OCI-LY3 (cell line): ENCODE measurements around the gene DNAH14.

Experiments used
- H2AFZ ChIP-seq: fragments of 200-600, 300-600 bp; shearing (Covaris generic); 2 replicates; pipeline ENCODE4 v1.6.0; 2014; ENCODE audit warnings: antibody characterized with exemption, low read depth, low read length
- H3K27ac ChIP-seq: fragments of 200-600, 300-600 bp; sonication (generic); 2 replicates; pipeline ENCODE4 v1.5.1; 2014; ENCODE audit warnings: mild to moderate bottlenecking, low read length, moderate library complexity, mixed read lengths
- H3K27me3 ChIP-seq: fragments of 200-600, 300-600 bp; sonication (generic); 2 replicates; pipeline ENCODE4 v1.6.1; 2014; ENCODE audit warnings: low read depth, low read length, mixed read lengths
- H3K36me3 ChIP-seq: fragments of 200-600, 300-600 bp; sonication (generic); replicated peaks from 2 replicates; pipeline ENCODE3; 2014; ENCODE audit warnings: low read depth, low read length, mixed read lengths
- H3K4me1 ChIP-seq: fragments of 300-600, 200-600 bp; sonication (generic); 2 replicates; pipeline ENCODE4 v1.6.1; 2014; ENCODE audit warnings: low read length, mixed read lengths
- H3K4me2 ChIP-seq: fragments of 200-600, 300-600 bp; sonication (generic); 2 replicates; pipeline ENCODE4 v1.6.1; 2014; ENCODE audit warnings: low read length, mixed read lengths
- H3K4me3 ChIP-seq: fragments of 300-600, 200-600 bp; sonication (generic); 2 replicates; pipeline ENCODE4 v1.5.1; 2014; ENCODE audit warnings: antibody characterized with exemption, mild to moderate bottlenecking, low read length, moderate library complexity
- H3K79me2 ChIP-seq: fragments of 300-600, 200-600 bp; shearing (Covaris generic); 2 replicates; pipeline ENCODE4 v1.6.1; 2014; ENCODE audit warnings: mild to moderate bottlenecking, low read length, mixed read lengths
- H3K9ac ChIP-seq: fragments of 300-600, 200-600 bp; shearing (Covaris generic); 2 replicates; pipeline ENCODE4 v1.6.0; 2014; ENCODE audit warnings: mild to moderate bottlenecking, low read length, moderate library complexity
- H3K9me3 ChIP-seq: fragments of 200-600, 300-600 bp; shearing (Covaris generic); 2 replicates; pipeline ENCODE4 v1.6.1; 2014; ENCODE audit warnings: low read length, mixed read lengths; ENCODE audit not compliant: insufficient read depth
- H4K20me1 ChIP-seq: fragments of 200-600, 300-600 bp; sonication (generic); 2 replicates; pipeline ENCODE4 v1.6.1; 2016; ENCODE audit warnings: low read length, mixed read lengths; ENCODE audit not compliant: insufficient read depth
- EZH2phosphoT487 ChIP-seq: fragments of 200-600 bp; shearing (Covaris generic); IDR thresholded peaks from 2 replicates; pipeline ENCODE4 v1.6.1; 2018; ENCODE audit warnings: antibody characterized with exemption, mixed run types, low read depth
- TF ChIP-seq, protein P1 (sequence below): fragments of 200-600, 300-600 bp; sonication (generic); IDR thresholded peaks from 2 replicates; pipeline ENCODE4 v1.5.1; 2014; ENCODE audit warnings: antibody characterized with exemption, low read length, low read depth

The DNAH14 gene

DNA sequence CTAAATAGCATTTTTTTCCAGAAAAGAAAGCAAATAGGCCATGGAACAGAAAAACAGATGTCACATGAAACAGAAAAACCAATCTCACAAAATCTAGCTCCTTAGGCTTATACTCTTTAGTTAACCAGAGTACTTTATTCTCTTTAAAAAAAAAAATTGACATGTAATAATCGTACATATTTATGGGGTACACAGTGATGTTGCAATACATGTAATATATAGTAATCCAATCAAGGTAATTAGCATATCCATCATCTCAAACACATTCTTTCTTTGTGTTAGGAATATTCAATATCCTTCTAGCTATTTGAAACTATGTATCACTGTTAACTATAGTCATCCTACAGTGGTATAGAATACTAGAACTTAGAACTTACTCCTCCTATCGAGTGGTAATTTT, 478.3 kb downstream of the DNAH14 start:
- Histone ChIP-seq H3K4me2 (no peak overlapping the region), H3K4me1 (no peaks in the 10 kb centered on the region), H4K20me1 (peaks cover 18% of the 10 kb centered on the region; the same call in 1 of the 2 replicates), H2AFZ (no peak overlapping the region), H3K36me3 (peaks cover 87% of the 10 kb centered on the region), H3K79me2 (peaks cover 34% of the 10 kb centered on the region), H3K27me3 (no peaks in the 10 kb centered on the region), H3K27ac (no peak overlapping the region), H3K9ac (no peak overlapping the region), H3K9me3 (no peaks in the 10 kb centered on the region), H3K4me3 (no peak overlapping the region)
- TF ChIP-seq, protein P1, sequence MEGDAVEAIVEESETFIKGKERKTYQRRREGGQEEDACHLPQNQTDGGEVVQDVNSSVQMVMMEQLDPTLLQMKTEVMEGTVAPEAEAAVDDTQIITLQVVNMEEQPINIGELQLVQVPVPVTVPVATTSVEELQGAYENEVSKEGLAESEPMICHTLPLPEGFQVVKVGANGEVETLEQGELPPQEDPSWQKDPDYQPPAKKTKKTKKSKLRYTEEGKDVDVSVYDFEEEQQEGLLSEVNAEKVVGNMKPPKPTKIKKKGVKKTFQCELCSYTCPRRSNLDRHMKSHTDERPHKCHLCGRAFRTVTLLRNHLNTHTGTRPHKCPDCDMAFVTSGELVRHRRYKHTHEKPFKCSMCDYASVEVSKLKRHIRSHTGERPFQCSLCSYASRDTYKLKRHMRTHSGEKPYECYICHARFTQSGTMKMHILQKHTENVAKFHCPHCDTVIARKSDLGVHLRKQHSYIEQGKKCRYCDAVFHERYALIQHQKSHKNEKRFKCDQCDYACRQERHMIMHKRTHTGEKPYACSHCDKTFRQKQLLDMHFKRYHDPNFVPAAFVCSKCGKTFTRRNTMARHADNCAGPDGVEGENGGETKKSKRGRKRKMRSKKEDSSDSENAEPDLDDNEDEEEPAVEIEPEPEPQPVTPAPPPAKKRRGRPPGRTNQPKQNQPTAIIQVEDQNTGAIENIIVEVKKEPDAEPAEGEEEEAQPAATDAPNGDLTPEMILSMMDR: no peak
- no peak for TF ChIP-seq EZH2phosphoT487

DNA sequence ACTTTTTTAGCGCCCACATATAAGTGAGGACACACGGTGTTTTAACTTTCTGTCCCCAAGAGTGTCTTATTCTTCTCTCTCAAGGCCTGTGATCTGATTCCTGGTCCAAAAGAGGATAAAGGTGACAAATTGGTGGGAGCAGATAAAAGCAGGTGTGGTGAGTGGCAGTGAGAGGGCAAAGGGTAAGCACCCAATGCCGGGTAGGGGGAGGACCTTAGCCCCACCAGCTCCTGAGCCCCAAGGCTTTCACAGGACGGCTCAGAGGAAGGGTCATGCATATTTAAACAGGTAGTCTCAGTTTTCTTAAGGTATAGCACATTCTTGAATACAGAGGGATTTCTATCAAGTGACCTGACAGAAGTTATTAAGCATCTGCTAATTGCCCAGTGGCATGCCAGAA, 478.8 kb downstream of the DNAH14 start:
- Histone ChIP-seq H4K20me1 (peaks cover 18% of the 10 kb centered on the region; the same call in 1 of the 2 replicates), H3K9me3 (no peaks in the 10 kb centered on the region), H3K9ac (no peak overlapping the region), H3K79me2 (peaks cover 38% of the 10 kb centered on the region), H3K4me2 (no peak overlapping the region), H3K4me1 (no peaks in the 10 kb centered on the region), H3K27ac (no peak overlapping the region), H2AFZ (no peak overlapping the region), H3K36me3 (peaks cover 87% of the 10 kb centered on the region), H3K27me3 (no peaks in the 10 kb centered on the region), H3K4me3 (no peak overlapping the region)
- no peak for TF ChIP-seq EZH2phosphoT487
- TF ChIP-seq, protein P1: no peak

DNA sequence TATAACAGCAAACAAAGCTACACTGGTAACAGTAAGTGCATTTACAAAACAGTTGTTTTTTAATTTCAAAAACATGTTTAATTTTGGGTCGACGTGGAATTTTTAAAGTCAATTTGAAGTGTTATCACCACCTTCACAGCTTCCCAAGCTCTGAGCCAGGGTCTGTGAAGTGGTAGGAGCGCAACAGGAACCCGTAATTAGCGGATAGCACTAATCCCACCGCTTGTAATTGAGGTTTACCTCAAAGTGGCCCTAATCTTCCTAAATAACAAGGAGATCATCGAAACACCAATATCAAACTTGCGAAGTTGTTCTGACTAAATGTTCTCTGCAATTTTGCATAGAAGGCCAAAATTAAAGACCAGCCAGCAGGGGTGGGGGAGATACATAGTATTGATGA, 479.6 kb downstream of the DNAH14 start:
- Histone ChIP-seq H3K36me3 (peaks cover 92% of the 10 kb centered on the region), H3K79me2 (peaks cover 46% of the 10 kb centered on the region), H3K9me3 (no peaks in the 10 kb centered on the region), H3K4me3 (no peak overlapping the region), H3K27ac (no peak overlapping the region), H2AFZ (no peak overlapping the region), H3K4me1 (peaks cover 3% of the 10 kb centered on the region), H3K27me3 (no peaks in the 10 kb centered on the region), H3K4me2 (no peak overlapping the region), H3K9ac (no peak overlapping the region), H4K20me1 (peaks cover 20% of the 10 kb centered on the region; the same call in 1 of the 2 replicates)
- no peak for TF ChIP-seq EZH2phosphoT487
- TF ChIP-seq, protein P1: no peak

DNA sequence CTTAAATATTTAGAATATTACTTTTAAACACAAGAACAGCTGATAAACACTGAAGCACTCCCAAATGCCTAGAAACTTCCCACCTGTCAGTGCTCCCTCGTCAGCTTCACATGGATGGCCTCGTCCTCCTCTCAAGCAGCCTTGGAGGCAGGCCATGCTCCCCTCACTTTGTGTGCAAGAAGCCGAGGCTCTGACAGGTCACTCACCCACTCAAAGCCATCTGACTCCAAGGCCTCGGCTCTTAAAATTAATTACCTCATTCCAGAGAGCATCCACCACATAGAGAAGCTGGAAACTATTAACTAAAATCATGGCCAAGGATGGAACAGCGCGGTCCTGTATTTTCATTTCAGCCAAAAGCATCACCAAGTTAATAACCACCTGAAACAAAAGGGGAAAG, 480.6 kb downstream of the DNAH14 start:
- Histone ChIP-seq H4K20me1 (peaks cover 24% of the 10 kb centered on the region; the same call in 1 of the 2 replicates), H2AFZ (no peak overlapping the region), H3K27ac (no peak overlapping the region), H3K79me2 (peaks cover 55% of the 10 kb centered on the region), H3K36me3 (peaks cover 95% of the 10 kb centered on the region), H3K4me1 (peaks cover 7% of the 10 kb centered on the region), H3K9me3 (no peaks in the 10 kb centered on the region), H3K4me3 (no peak overlapping the region), H3K4me2 (no peak overlapping the region), H3K9ac (no peak overlapping the region), H3K27me3 (no peaks in the 10 kb centered on the region)
- no peak for TF ChIP-seq EZH2phosphoT487

DNA sequence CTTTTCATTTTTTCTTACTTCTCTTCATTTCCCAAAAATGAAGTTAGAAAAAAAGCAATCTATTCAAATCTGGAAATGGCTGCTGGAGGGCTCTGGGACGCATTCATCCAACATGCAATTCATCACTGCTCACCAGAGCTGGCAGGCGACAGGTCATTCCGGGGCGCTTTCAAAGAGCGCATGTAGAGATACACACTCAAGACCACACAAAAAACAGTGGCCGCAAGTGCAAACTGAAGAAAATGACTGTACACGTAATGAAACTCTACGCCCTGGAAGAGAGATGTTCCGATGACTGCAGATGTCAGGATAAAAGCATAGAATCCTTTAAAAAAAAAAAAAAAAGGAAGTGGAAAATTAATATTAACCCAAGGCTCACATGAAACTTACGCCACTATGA, 482.8 kb downstream of the DNAH14 start:
- no peak overlapping the region for H3K4me3 ChIP-seq
- no peak overlapping the region for H3K4me2 ChIP-seq
- H2AFZ ChIP-seq: no peak overlapping the region
- H3K27ac ChIP-seq: no peak overlapping the region
- no peak for TF ChIP-seq EZH2phosphoT487
- TF ChIP-seq, protein P1: no peak
- H3K27me3 ChIP-seq: no peaks in the 10 kb centered on the region
- H3K9me3 ChIP-seq: no peaks in the 10 kb centered on the region
- peaks cover 7% of the 10 kb centered on the region for H3K4me1 ChIP-seq
- H4K20me1 ChIP-seq: peaks cover 31% of the 10 kb centered on the region
- H3K9ac ChIP-seq: no peak overlapping the region
- H3K36me3 ChIP-seq: peaks cover 87% of the 10 kb centered on the region
- H3K79me2 ChIP-seq: peaks cover 68% of the 10 kb centered on the region
